GM23338 (cell line): ENCODE results near the gene ARHGEF3. TPM values are rescaled to one million over a fixed set of nuclear protein-coding genes. Genes with fewer than 3 reads are reported as not detected.

ENCODE experiments used
- ATAC-seq: fragments of 200-7000 bp; cut with Tn5 transposase; 3 replicates; pipeline ENCODE4 v1.9.1; 2020
- DNase-seq: peaks from one replicate; pipeline ENCODE4 v3.0.0-alpha.2; 2015; ENCODE audit warnings: low spot score
- H2AFZ ChIP-seq: fragments of 200-600 bp; sonication (generic); 2 replicates; pipeline ENCODE4 v1.8.0; 2016; ENCODE audit warnings: antibody characterized with exemption, mild to moderate bottlenecking, moderate library complexity
- H3F3A ChIP-seq: fragments of 200-600 bp; sonication (generic); replicated peaks from 2 replicates; pipeline ENCODE4 v1.8.0; 2017; ENCODE audit warnings: antibody characterized with exemption, mixed run types, low read depth
- H3K27ac ChIP-seq: fragments of 200-600 bp; sonication (generic); 2 replicates; pipeline ENCODE4 v1.6.1; 2016; ENCODE audit warnings: low read depth
- H3K27me3 ChIP-seq: fragments of 200-600 bp; sonication (generic); 2 replicates; pipeline ENCODE4 v1.8.0; 2016; ENCODE audit warnings: mild to moderate bottlenecking, mixed run types, moderate library complexity; ENCODE audit not compliant: insufficient read depth
- H3K36me3 ChIP-seq: fragments of 200-600 bp; sonication (generic); 2 replicates; pipeline ENCODE4 v1.8.0; 2016; ENCODE audit warnings: mild to moderate bottlenecking; ENCODE audit not compliant: insufficient read depth
- H3K4me1 ChIP-seq: fragments of 200-600 bp; sonication (generic); 2 replicates; pipeline ENCODE4 v1.8.0; 2016; ENCODE audit warnings: mild to moderate bottlenecking, moderate library complexity; ENCODE audit not compliant: insufficient read depth
- H3K4me2 ChIP-seq: fragments of 200-600 bp; sonication (generic); 2 replicates; pipeline ENCODE4 v1.7.1; 2017; ENCODE audit warnings: mixed run types
- H3K4me3 ChIP-seq: fragments of 200-600 bp; sonication (generic); 2 replicates; pipeline ENCODE4 v1.6.1; 2016; ENCODE audit warnings: mixed run types
- H3K79me2 ChIP-seq: fragments of 200-600 bp; sonication (generic); replicated peaks from 2 replicates; pipeline ENCODE4 v1.8.0; 2017; ENCODE audit warnings: mild to moderate bottlenecking; ENCODE audit not compliant: insufficient read depth
- H3K9me2 ChIP-seq: fragments of 200-600 bp; sonication (generic); 2 replicates; pipeline ENCODE4 v1.8.0; 2017; ENCODE audit not compliant: insufficient read depth
- H4K20me1 ChIP-seq: fragments of 200-600 bp; sonication (generic); replicated peaks from 2 replicates; pipeline ENCODE4 v1.8.0; 2017; ENCODE audit warnings: mild to moderate bottlenecking; ENCODE audit not compliant: insufficient read depth
- H3K27ac Mint-ChIP-seq: 2 replicates; pipeline ENCODE4 v1.8.0; 2020; ENCODE audit warnings: inconsistent platforms, mild to moderate bottlenecking, moderate library complexity, mixed read lengths
- H3K27me3 Mint-ChIP-seq: 3 replicates; pipeline ENCODE4 v1.8.0; 2022; ENCODE audit warnings: low read depth, mild to moderate bottlenecking, moderate library complexity, mixed read lengths, inconsistent platforms; ENCODE audit not compliant: insufficient read depth, poor library complexity
- H3K36me3 Mint-ChIP-seq: 3 replicates; pipeline ENCODE4 v1.8.0; 2021; ENCODE audit warnings: low read depth, mild to moderate bottlenecking, inconsistent platforms, moderate library complexity, mixed read lengths
- H3K4me1 Mint-ChIP-seq: 3 replicates; pipeline ENCODE4 v1.8.0; 2020; ENCODE audit warnings: mild to moderate bottlenecking, inconsistent platforms, mixed read lengths
- H3K4me3 Mint-ChIP-seq: 3 replicates; pipeline ENCODE4 v1.8.0; 2021; ENCODE audit warnings: moderate library complexity, mild to moderate bottlenecking, inconsistent platforms, mixed read lengths
- H3K9me3 Mint-ChIP-seq: 3 replicates; pipeline ENCODE4 v1.8.0; 2020; ENCODE audit warnings: moderate library complexity, mild to moderate bottlenecking, inconsistent platforms, mixed read lengths
- CREB1 ChIP-seq: fragments of 250-450 bp; sonication (Bioruptor Pico); IDR thresholded peaks from 2 replicates; pipeline ENCODE4 v1.5.0; 2020; ENCODE audit warnings: low read depth, mild to moderate bottlenecking, moderate library complexity
- CTCF ChIP-seq, 2 experiments: fragments of 200-600 bp in 1 of 2; sonication (generic) in 1 of 2; conservative IDR thresholded peaks; 2 replicates each; pipeline versions ENCODE4 v1.5.1 to v1.6.1; 2016 to 2017; ENCODE audit warnings: antibody characterized with exemption in 2 of 2, low read depth in 2 of 2, mild to moderate bottlenecking in 2 of 2, moderate library complexity in 1 of 2
- ETS1 ChIP-seq: IDR thresholded peaks from 2 replicates; pipeline ENCODE4 v1.6.1; 2016; ENCODE audit warnings: antibody characterized with exemption
- EZH2phosphoT487 ChIP-seq: fragments of 200-600 bp; sonication (generic); IDR thresholded peaks from one replicate; pipeline ENCODE4 v1.8.1; 2018; ENCODE audit warnings: antibody characterized with exemption; ENCODE audit not compliant: unreplicated experiment
- NANOG ChIP-seq: IDR thresholded peaks from 2 replicates; pipeline ENCODE4 v1.6.1; 2016; ENCODE audit warnings: antibody characterized with exemption, borderline replicate concordance
- POLR2AphosphoS5 ChIP-seq: IDR thresholded peaks from 2 replicates; pipeline ENCODE4 v1.6.1; 2016; ENCODE audit warnings: antibody characterized with exemption, low read depth
- STAT1 ChIP-seq: IDR thresholded peaks from one replicate; pipeline ENCODE4 v1.6.1; 2016; ENCODE audit warnings: antibody characterized with exemption; ENCODE audit not compliant: unreplicated experiment
- ZNF114 ChIP-seq: fragments of 250-450 bp; sonication (Bioruptor Pico); IDR thresholded peaks from 2 replicates; pipeline ENCODE4 v1.5.0; 2020; ENCODE audit warnings: mild to moderate bottlenecking, moderate library complexity
- ZNF331 ChIP-seq: fragments of 250-450 bp; sonication (Bioruptor Pico); IDR thresholded peaks from 2 replicates; pipeline ENCODE4 v1.5.0; 2020; ENCODE audit warnings: low read depth, mild to moderate bottlenecking, moderate library complexity
- ZNF462 ChIP-seq: fragments of 250-450 bp; sonication (Bioruptor Pico); IDR thresholded peaks from 2 replicates; pipeline ENCODE4 v1.5.0; 2020; ENCODE audit warnings: mild to moderate bottlenecking, moderate library complexity
- long read RNA-seq: library from polyadenylated mRNA; unstranded; transcript quantifications from one replicate; pipeline ENCODE4 v2.0.0, GENCODE V29; 2020; ENCODE audit not compliant: unreplicated experiment
- polyA plus RNA-seq: library from polyadenylated mRNA; unstranded; fragments of >200 nt; fragmentation: Nextera tagmentation; extraction: Ambion mirVana; gene quantifications from 2 replicates; pipeline ENCODE4 v1.2.1, GENCODE V29; 2016
- total RNA-seq: library from RNA; depleted of rRNA; stranded (reverse); fragments of >200 nt; shearing (Covaris generic); gene quantifications from 2 replicates; pipeline ENCODE4 v1.2.3, GENCODE V29; 2014; rRNA removed
- TF ChIP-seq, protein P1 (sequence below): IDR thresholded peaks from one replicate; pipeline ENCODE4 v1.6.1; 2018; ENCODE audit warnings: antibody characterized with exemption; ENCODE audit not compliant: unreplicated experiment

The ARHGEF3 gene
- total RNA-seq (5.0 and 8.0 TPM in 2 replicates), polyA plus RNA-seq (2.7 and 5.1 TPM in 2 replicates)
- long read RNA-seq, partial matches to known transcripts: 0 of 5 reads
- long read RNA-seq, other reads (novel, unspliced or antisense): 3 of 5 reads

DNA sequence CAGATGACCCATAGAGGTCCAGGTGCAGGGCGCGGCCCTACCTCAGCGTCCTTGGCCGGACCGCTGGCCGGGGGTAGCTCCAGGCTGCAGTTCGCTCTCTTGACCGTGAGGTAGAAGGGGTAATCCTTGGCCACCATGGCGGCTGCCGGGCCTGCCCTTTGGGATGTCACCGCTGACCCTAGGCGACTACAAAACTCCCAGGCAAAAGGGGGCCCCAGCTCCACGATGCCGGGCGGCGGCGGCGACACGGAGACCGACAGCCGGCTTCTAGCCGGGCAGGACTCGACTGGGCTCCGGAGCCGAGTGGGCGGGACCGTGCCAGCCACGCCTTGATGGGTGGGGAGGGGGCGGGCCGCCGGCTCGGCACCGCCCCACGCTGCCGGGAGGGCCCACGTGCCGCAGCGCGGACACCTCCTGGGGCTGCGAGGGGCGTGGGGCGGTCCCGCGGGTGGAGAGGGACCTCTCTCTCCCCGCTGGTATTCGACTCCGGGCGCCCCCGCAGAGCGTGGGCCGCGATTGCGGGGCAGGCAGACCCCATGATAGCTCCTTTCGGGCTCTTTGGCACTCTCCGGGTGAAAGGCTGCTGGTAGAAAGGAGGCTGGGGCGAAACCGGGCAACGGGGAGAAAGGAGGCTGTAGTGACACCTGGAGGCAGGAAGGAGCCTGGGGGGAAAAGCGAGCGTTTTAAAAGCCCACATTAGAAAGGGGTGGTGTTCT lies at the start of gene ARHGEF3:
Gene ARHGEF3, minus strand, starts transcription at position 288 of the 716 bp plus-strand sequence. Its CDS starts 151 bp downstream, at position 137.
- H3K27ac ChIP-seq: no peak within 1 kb of the TSS
- no peaks in the 10 kb centered on the region for H3K36me3 Mint-ChIP-seq
- no peak within 1 kb of the TSS; the same call in 1 of the 2 replicates for H3K27ac Mint-ChIP-seq
- H3K9me2 ChIP-seq: no peaks in the 10 kb centered on the region
- peak within 1 kb of the TSS; percentile 86 for H3K4me3 Mint-ChIP-seq
- H3K27me3 Mint-ChIP-seq: peaks cover 8% of the 10 kb centered on the region
- peak within 1 kb of the TSS; percentile 87 for H2AFZ ChIP-seq
- no peak for TF ChIP-seq ZNF331 (CRISPR knock-in tag)
- TF ChIP-seq EZH2phosphoT487: no peak
- TF ChIP-seq ETS1: no peak
- TF ChIP-seq CTCF (conservative IDR thresholded peaks at IDR 0.05; ENCODE audit: low read depth in 2 of 2): peak; percentile 65 to 74
- TF ChIP-seq, protein P1, sequence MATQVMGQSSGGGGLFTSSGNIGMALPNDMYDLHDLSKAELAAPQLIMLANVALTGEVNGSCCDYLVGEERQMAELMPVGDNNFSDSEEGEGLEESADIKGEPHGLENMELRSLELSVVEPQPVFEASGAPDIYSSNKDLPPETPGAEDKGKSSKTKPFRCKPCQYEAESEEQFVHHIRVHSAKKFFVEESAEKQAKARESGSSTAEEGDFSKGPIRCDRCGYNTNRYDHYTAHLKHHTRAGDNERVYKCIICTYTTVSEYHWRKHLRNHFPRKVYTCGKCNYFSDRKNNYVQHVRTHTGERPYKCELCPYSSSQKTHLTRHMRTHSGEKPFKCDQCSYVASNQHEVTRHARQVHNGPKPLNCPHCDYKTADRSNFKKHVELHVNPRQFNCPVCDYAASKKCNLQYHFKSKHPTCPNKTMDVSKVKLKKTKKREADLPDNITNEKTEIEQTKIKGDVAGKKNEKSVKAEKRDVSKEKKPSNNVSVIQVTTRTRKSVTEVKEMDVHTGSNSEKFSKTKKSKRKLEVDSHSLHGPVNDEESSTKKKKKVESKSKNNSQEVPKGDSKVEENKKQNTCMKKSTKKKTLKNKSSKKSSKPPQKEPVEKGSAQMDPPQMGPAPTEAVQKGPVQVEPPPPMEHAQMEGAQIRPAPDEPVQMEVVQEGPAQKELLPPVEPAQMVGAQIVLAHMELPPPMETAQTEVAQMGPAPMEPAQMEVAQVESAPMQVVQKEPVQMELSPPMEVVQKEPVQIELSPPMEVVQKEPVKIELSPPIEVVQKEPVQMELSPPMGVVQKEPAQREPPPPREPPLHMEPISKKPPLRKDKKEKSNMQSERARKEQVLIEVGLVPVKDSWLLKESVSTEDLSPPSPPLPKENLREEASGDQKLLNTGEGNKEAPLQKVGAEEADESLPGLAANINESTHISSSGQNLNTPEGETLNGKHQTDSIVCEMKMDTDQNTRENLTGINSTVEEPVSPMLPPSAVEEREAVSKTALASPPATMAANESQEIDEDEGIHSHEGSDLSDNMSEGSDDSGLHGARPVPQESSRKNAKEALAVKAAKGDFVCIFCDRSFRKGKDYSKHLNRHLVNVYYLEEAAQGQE: peak; percentile 6
- TF ChIP-seq POLR2AphosphoS5: peak; percentile 65
- no peak for TF ChIP-seq NANOG
- no peak for TF ChIP-seq CREB1 (CRISPR knock-in tag)
- no peak for TF ChIP-seq STAT1
- no peak for TF ChIP-seq ZNF114
- no peak for TF ChIP-seq ZNF462 (CRISPR knock-in tag)
- H3K4me2 ChIP-seq: peak within 1 kb of the TSS; percentile 95
- DNase-seq (peak; percentile 95), ATAC-seq (peak; percentile 93)
- H3K4me3 ChIP-seq: peak within 1 kb of the TSS; percentile 87
- H3K79me2 ChIP-seq: no peaks in the 10 kb centered on the region
- H3F3A ChIP-seq: no peaks in the 10 kb centered on the region
- H3K36me3 ChIP-seq: no peaks in the 10 kb centered on the region
- H3K27me3 ChIP-seq: peaks cover 10% of the 10 kb centered on the region; the same call in 1 of the 2 replicates
- H4K20me1 ChIP-seq: no peaks in the 10 kb centered on the region; the same call in 1 of the 2 replicates
- peaks cover 15% of the 10 kb centered on the region for H3K4me1 Mint-ChIP-seq
- no peaks in the 10 kb centered on the region for H3K9me3 Mint-ChIP-seq
- peaks cover 6% of the 10 kb centered on the region; the same call in 1 of the 2 replicates for H3K4me1 ChIP-seq
